IPS-18a (cell line): ENCODE results near the gene ZNF740.
A peak's percentile ranks its signal among the peaks of the same experiment; 100 is the strongest.

Experiments used
- H3K27ac ChIP-seq: one replicate; pipeline ENCODE4 v1.5.1; 2013; ENCODE audit warnings: low read length
- H3K27me3 ChIP-seq: one replicate; pipeline ENCODE4 v1.6.1; 2013; ENCODE audit warnings: mild to moderate bottlenecking, low read length; ENCODE audit not compliant: control insufficient read depth, insufficient read depth
- H3K36me3 ChIP-seq: one replicate; pipeline ENCODE4 v1.6.1; 2013; ENCODE audit warnings: low read depth, low read length; ENCODE audit not compliant: control insufficient read depth
- H3K4me1 ChIP-seq: one replicate; pipeline ENCODE4 v1.6.1; 2013; ENCODE audit warnings: low read depth, low read length; ENCODE audit not compliant: control insufficient read depth
- H3K4me3 ChIP-seq: one replicate; pipeline ENCODE4 v1.5.1; 2013; ENCODE audit warnings: low read length
- H3K9ac ChIP-seq: one replicate; pipeline ENCODE4 v1.6.1; 2013; ENCODE audit warnings: mild to moderate bottlenecking, low read length, moderate library complexity
- H3K9me3 ChIP-seq: one replicate; pipeline ENCODE4 v1.6.1; 2013; ENCODE audit warnings: low read depth, low read length; ENCODE audit not compliant: control insufficient read depth

ZNF740 gene

DNA sequence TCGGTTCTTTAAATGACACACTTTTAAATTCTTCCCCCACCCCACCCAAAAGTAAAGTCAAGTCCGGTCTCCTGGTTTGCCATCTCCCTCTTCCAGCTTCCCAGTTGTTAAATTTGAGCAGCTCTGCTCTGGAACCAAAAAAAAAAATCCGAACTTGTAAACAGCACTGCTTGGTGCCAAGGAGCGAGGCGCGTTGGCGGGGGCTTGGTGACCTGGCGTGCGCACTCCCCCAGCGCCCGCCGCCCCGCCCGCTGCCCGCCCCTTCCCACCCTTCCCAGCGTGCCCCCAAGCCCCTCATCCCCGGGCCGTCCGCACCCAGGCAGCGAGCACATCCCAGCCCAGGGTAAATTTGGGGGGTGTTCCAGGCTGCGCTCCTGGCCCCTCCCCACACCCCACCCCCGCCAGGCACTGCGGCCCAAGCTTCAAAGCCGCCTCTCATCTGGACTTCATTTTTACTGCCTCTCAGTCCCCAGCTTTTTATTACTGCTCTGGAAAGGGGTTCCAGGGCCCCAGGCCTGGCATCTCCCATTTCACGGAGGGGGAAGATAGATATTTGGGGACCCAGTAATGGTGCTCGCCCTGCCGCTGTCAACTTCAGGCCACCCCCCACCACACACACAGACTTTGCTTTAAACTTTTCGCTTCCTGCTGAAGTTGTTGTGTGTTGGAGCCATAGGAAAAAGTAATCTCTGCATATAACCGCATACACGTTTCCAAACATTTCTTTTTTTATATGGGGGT lies 38.2 kb downstream of the ZNF740 start:
- Histone ChIP-seq H3K9ac (peak overlapping the region; percentile 32), H3K4me1 (peaks cover 53% of the 10 kb centered on the region), H3K27me3 (peaks cover 14% of the 10 kb centered on the region)

DNA sequence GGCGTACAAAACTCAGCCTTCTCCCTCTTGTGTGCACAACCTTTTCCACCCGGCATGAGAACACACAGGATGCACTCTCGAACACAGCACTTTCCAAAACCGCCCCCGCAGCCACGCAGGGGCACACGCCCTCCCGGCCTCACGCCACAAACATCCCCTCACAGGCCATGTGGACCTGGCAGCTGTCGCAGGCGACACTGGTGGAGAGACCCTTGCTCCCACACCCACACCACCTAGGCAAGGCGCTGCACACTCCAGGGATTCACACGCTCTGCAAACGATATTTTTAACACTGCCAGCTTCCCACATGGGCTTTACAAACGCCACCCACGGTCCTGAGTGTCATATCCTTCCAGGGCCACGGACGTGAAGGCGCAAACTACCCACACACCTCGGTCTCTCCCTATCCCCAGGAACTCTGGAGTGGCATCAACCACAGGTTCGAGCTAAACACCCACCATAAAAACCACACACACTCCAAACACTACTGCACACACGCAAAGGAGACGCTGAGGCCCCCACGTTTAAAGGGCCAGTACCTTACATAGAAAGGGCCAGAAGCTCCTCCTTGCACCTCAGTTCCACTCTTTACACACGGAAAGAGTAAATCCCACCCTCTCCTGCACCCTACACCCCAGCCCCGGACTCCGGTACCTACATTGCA lies 38.9 kb downstream of the ZNF740 start:
- H3K27me3 ChIP-seq = peaks cover 18% of the 10 kb centered on the region
- no peak overlapping the region for H3K27ac ChIP-seq
- no peaks in the 10 kb centered on the region for H3K36me3 ChIP-seq
- H3K4me1 ChIP-seq = peaks cover 58% of the 10 kb centered on the region
- peak overlapping the region; percentile 32 for H3K9ac ChIP-seq
- H3K9me3 ChIP-seq = no peaks in the 10 kb centered on the region
- H3K4me3 ChIP-seq = peak overlapping the region; percentile 73

More for the DNA sequence above, 38.2 kb downstream of the ZNF740 start:
- H3K4me3 ChIP-seq = peak overlapping the region; percentile 73
- no peaks in the 10 kb centered on the region for H3K36me3 ChIP-seq
- H3K9me3 ChIP-seq = no peaks in the 10 kb centered on the region
- H3K27ac ChIP-seq = no peak overlapping the region

DNA sequence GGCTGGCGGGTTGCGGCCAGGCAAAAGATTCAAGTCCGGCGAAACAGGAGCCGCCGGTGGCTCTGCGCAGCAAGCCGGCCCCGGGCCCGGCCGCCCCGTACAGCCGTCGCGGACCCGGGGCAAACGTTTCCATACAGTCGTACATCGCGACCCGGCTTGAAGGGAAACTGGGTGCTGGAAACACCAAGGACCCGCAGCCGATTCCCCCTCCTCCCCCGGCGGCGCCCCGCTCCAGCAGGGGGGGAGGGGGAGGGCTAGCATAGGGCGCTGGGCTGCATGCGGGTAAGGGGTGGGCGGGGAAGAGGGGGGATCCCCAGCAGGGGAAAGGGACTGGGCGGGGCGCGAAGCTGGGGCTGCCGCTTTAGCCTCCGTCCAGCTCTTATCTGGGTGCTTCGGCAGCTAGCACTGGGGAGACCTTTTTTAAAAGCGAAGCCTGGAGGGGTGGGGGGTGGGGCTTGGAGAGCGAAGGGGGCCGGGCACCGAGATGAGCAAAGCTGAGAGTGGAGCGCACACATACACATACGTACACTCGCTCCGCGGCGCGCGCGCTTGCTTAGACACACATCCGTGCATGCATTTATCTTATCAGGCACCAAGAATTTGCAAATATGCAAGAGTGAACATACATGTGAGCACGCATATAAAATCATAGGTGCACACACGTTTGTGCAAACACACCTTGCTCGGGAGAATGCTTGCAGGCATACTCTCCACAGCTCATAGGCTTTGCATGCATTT lies 39.6 kb downstream of the ZNF740 start:
- H3K27ac ChIP-seq = no peak overlapping the region
- H3K4me3 ChIP-seq = peak overlapping the region; percentile 73
- peaks cover 60% of the 10 kb centered on the region for H3K4me1 ChIP-seq
- H3K9ac ChIP-seq = peak overlapping the region; percentile 32
- peaks cover 18% of the 10 kb centered on the region for H3K27me3 ChIP-seq
- no peaks in the 10 kb centered on the region for H3K36me3 ChIP-seq
- H3K9me3 ChIP-seq = no peaks in the 10 kb centered on the region

DNA sequence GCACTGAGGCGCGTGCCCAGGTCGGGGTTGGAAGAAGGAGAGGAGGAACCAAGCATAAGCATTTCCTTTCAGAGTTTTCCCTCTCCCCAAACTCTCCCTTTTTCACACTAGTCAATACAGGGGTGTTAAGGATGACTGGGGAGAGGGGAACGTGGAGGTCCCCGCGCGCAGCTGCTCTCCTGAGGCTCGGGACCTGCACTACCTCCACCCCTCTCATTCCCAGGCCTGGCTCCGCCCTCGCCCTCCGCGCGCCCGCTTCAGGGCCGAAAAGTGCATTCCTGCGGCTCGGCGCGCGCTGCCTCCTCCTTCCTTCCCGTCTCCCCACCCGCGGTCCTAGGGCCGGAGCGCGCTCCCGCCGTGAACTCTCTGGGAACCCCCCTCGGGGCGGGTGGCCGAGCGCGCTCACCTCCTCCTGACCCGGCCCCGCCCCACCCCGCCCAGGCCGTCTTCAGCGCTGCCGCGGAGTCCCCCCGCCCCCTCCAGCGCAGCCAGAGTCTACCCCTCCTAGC lies 40.2 kb downstream of the ZNF740 start:
- Histone ChIP-seq H3K36me3 (no peaks in the 10 kb centered on the region), H3K9me3 (no peaks in the 10 kb centered on the region), H3K4me1 (peaks cover 60% of the 10 kb centered on the region), H3K27ac (no peak overlapping the region), H3K9ac (no peak overlapping the region), H3K4me3 (peak overlapping the region; percentile 73), H3K27me3 (peaks cover 18% of the 10 kb centered on the region)

DNA sequence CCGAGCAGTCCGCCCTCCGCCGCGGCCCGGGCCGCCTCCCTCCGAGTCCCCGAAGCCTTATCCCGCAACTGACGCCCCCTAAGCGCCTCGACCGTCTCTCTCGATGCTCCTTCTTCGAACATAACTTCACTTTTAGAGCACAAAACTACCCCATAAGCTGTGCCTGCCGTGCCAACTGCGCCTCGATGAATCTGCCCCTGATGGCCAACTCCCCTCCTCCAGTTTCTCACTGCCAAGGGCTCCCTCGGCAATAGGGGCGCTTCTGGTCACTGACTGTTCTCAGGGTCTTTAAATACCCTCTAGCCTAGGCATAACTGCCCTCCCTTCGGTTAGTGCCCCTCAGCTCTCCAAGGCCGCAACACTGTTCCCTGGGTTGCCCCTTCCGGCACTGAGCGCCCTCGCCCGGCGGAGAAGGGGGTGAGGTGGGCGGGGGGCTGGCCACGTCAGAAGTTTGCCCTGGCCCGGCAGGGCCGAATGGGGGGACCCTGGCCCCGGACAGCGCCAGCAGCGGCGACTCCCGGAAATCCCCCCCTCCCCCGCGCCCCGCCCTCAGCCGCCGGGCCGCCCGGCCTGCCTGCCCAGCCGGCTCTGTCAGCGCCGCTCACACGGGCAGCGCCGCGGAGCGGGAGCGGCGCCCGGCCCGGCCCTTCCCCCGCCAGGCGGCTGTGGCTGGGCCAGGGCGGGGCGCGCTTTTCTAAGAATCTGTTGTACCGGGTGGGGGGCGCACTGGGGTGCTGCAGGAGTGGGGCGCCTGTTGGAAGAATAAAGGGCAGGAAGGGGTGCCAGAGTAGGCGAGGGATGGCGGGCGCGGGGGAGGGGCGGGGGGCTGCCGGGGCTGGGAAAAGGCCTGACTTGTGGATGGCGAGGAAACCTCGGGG lies 40.9 kb downstream of the ZNF740 start:
- Histone ChIP-seq H3K27ac (no peak overlapping the region), H3K4me3 (peak overlapping the region; percentile 73), H3K4me1 (peaks cover 55% of the 10 kb centered on the region), H3K9ac (peak overlapping the region; percentile 41), H3K9me3 (no peaks in the 10 kb centered on the region), H3K27me3 (peaks cover 18% of the 10 kb centered on the region), H3K36me3 (no peaks in the 10 kb centered on the region)

DNA sequence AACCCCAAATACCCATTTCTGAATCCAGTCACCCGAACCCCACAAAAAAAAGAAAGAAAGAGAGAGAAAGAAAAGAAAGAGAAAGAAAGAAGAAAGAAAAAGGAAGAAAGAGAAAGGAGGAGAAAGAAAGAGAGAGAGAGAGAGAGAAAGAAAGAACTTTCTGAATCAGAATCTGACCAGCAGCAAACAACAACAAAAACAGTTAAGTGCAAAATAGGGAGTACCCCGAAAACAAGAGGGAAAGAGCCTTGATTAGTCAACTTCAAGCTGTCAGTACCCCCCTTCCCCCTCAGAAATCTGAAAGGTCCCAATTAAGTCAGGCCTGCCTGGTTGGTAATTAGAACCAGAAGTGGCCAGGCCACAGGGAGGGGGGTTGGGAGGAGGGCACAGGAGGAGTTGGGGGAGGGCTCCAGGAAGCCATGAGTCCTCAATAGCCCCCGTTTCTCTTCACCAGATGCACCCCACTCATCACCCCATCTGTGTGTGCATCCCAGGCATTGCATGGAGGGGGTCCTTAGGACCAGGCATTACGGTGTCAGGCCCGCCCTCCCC lies 41.7 kb downstream of the ZNF740 start:
- H3K27ac ChIP-seq = no peak overlapping the region
- no peaks in the 10 kb centered on the region for H3K9me3 ChIP-seq
- no peaks in the 10 kb centered on the region for H3K36me3 ChIP-seq
- no peak overlapping the region for H3K9ac ChIP-seq
- peaks cover 18% of the 10 kb centered on the region for H3K27me3 ChIP-seq
- peaks cover 47% of the 10 kb centered on the region for H3K4me1 ChIP-seq
- peak overlapping the region; percentile 43 for H3K4me3 ChIP-seq

DNA sequence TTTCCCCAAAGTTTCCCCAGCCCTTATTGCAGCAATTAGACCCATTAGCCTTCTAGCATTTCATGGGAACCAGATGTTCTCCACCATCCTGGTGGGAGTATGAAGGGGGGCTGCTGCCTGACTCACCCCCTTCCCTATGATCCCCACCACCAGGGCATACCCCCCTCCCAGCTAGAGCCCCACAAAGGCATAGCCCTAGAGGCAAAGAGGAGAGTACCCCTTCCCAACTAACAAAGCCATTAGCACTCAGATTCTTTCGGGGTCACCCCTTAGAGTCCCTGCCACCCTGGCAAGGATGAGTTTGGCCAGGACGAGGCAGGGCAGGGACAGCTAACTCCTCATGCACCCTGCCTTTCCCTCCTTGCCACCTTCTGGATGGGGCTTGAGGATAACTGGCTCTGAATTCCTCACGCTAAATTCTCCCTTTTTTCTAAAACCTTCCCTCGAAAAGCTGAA lies 42.3 kb downstream of the ZNF740 start:
- H3K36me3 ChIP-seq = no peaks in the 10 kb centered on the region
- peak overlapping the region; percentile 43 for H3K4me3 ChIP-seq
- no peaks in the 10 kb centered on the region for H3K9me3 ChIP-seq
- no peak overlapping the region for H3K9ac ChIP-seq
- no peak overlapping the region for H3K27ac ChIP-seq
- peaks cover 42% of the 10 kb centered on the region for H3K4me1 ChIP-seq
- H3K27me3 ChIP-seq = peaks cover 18% of the 10 kb centered on the region

DNA sequence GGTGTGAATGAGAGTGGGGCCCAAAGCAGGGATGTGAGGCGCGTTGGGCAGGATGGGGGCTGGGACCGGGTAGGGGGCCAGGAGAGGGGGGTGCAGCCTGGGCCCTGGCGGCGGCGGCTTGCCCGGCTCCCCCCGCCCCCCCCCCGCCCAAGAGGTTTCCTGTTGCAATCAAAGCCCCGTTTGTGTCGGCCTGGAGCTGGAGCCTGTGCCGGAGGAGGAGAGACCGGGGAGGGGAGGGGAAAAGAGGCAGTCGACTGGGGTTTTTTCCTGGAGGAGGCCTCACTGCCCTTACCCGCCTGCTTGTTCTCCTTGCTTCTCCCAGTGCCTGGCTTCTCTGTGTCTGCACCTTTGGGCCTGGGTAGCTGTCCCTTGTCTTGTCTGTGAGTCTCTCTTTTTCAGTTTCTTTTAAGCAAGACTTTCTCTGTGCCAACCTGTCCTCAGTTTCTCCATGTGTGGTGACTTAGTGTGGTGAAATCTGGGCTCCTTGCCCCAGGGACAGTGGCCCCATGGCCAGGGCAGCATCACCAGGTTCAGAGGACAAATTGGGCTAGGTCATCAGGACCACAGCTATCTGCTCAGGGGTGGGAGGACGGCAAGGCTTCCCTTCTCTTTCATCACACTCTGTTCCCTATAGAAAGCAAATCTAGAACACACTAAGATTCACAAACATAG lies 43.0 kb downstream of the ZNF740 start:
- Histone ChIP-seq H3K4me1 (peaks cover 35% of the 10 kb centered on the region), H3K36me3 (no peaks in the 10 kb centered on the region), H3K4me3 (no peak overlapping the region), H3K27me3 (peaks cover 15% of the 10 kb centered on the region), H3K27ac (no peak overlapping the region), H3K9me3 (no peaks in the 10 kb centered on the region), H3K9ac (no peak overlapping the region)

DNA sequence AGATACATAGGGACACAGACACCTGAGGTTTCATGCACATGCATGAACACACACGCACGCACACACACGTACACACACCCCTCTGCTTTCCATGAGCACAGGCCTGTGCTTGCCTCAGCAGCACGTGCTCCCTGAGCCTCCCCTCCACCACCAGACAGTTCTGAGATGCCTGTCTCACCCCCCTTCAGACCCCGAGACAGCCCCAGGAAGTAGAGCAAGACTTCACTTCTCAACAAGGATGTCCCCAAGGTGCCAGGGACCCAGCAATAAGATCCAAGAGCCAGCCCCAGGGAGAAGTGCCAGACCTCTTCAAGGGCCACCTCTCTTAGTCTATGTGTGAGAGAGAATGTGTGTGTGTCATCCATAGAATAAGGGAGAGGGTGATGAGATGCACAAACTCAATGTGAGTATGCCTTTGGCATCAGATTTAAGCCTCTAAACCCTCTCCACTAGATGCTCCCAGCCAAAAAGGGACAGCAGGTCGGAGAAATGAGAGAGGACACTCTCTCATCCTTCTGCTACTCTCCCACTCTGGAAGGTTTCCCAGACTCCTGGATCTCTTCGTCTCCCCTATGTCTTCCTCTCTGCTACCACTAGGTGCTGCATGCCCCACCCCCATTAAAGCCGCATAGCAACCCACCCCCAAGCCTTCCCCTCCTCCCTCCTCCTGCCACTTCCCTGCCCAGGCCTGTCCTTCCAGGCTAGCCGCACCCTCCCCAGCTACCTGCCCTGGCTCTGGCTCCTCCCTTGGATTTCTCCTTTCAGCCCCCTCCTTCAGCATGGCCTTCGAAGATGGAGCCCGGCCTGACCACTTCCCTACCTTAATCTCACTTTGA lies 43.8 kb downstream of the ZNF740 start:
- no peaks in the 10 kb centered on the region for H3K36me3 ChIP-seq
- peaks cover 35% of the 10 kb centered on the region for H3K4me1 ChIP-seq
- H3K9me3 ChIP-seq = no peaks in the 10 kb centered on the region
- H3K27me3 ChIP-seq = peaks cover 10% of the 10 kb centered on the region
- H3K4me3 ChIP-seq = peak overlapping the region; percentile 9
- no peak overlapping the region for H3K27ac ChIP-seq
- no peak overlapping the region for H3K9ac ChIP-seq
